ENCODE measurements around the gene KCNS3. TPM values are rescaled to one million over a fixed set of nuclear protein-coding genes. Genes with fewer than 3 reads are reported as not detected.

KCNS3 gene
- total and polyA plus RNA-seq, 5 donors = 1.3 to 4.3 (median 3.1) TPM

DNA sequence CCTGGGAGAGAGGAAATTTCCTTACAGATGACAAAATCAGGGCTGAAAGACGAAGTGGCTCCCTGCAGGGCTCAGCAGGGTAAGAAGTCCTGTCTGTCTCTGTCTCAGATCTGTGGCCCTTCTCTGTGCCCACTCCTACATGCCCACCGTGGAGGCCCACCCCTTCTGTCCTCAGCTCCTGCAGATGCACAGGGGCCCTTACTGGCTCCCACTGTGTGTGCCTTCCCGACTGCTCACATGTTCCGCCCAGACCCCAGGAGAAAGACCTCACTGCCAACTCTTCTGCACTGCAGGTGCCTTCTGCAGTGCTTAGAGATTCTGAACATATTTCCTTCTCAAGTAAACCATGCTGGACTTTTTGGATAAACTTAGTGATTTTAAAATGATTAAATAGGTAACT is 1.9 kb upstream of the KCNS3 start:
- Histone ChIP-seq H3K4me3 (ENCODE audit: low read length) (no peak overlapping the region), H3K27me3 (ENCODE audit: control insufficient read depth, insufficient read depth) (no peaks in the 10 kb centered on the region), H3K9me3 (ENCODE audit: control insufficient read depth, low read length) (no peaks in the 10 kb centered on the region), H3K4me1 (ENCODE audit: control insufficient read depth, insufficient read depth, low read length) (no peaks in the 10 kb centered on the region), H3K27ac (ENCODE audit: low read length) (no peak overlapping the region)
- intact Hi-C loops (cut with DNase I) = loop anchor here in 1 of 4 donors (10.0 kb wide), 1 partner anchor 278 kb away; no protein-coding TSS in a partner anchor
- ATAC-seq = no peak
- WGBS = 77% methylated on average over 4 of the region's 4 CpGs
- DNase-seq = no peak

DNA sequence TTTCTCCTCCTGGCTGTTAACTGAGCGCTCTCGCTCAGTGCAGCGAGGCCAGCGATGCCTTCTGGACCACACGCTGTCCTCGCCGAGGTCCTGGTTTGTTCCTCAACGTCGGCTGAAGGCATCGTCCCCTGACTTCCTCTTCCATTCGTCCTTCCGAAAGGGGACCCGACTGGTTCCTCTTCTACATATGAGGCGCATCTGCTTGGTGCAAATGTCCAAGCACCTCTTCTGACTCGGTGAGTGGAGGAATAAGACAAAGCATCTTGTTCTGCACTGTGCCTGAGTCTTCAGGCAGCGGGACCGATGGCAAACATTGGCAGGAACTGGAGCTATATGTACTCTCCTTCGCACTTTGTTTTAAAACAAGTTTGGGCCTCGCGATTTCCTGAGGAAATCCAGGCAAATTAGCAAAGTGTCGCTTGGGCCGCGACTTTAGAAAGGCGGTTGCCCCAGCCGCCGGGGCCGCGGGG is 621 bp upstream of the KCNS3 start:
- WGBS = 1% methylated on average over 28 of the region's 28 CpGs

DNA sequence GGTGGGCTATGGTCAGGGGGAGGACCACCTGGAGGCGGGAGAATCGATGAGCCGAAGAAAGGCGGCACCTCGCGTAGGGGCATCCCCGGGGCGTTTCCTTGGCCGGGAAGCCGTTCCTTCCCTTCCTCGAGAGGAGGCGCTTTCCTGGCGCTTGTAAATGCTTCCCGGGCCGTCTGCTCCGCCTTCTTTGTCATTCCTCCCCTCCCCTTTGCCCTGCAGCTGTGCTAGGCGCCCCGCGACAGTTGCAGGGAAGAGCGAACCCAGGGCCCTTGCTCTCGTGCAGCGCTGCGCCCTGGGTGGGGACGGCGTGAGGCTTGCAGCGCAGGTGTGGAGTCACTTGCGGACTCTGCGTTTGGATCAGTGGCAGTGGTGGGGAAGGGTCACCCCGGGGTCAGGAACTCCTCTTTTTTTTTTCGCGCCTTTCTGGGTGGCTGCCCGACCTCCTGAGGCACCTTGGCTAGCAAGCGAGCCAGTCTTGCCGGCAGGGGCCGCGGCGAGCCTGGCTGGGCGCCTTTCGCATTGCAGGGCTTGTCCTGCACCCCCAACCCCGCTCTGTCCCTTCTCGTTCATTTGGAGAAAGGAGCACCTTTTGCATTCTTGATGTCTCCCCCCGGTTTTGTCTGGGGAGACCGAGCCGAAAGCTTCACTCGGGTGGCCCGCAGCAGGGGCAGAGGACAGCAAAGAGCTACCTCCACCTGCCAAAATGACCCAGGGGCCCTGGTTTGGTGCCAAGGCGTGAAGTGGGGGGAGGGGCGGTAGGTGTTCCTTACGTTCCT is 858 bp downstream of the KCNS3 start:
- intact Hi-C loops (cut with DNase I) = loop anchor here in 1 of 4 donors (10.0 kb wide), 1 partner anchor 275 kb away; no protein-coding TSS in a partner anchor
- WGBS = 4% methylated on average over 49 of the region's 49 CpGs
- no peaks in the 10 kb centered on the region for H3K27me3 ChIP-seq (ENCODE audit: control insufficient read depth, insufficient read depth)
- peak overlapping the region; percentile 57 for H3K4me3 ChIP-seq (ENCODE audit: low read length)
- DNase-seq (peak; percentile 69 to 87 (median 86)), ATAC-seq (peak; percentile 84 to 86)
- H3K27ac ChIP-seq (ENCODE audit: low read length) = no peak overlapping the region
- H3K4me1 ChIP-seq (ENCODE audit: control insufficient read depth, insufficient read depth, low read length) = no peaks in the 10 kb centered on the region
- no peaks in the 10 kb centered on the region for H3K9me3 ChIP-seq (ENCODE audit: control insufficient read depth, low read length)

More for the DNA sequence above, 621 bp upstream of the KCNS3 start:
- H3K27me3 ChIP-seq (ENCODE audit: control insufficient read depth, insufficient read depth) = no peaks in the 10 kb centered on the region
- H3K9me3 ChIP-seq (ENCODE audit: control insufficient read depth, low read length) = no peaks in the 10 kb centered on the region
- intact Hi-C loops (cut with DNase I) = loop anchor here in 1 of 4 donors (10.0 kb wide), 1 partner anchor 277 kb away; no protein-coding TSS in a partner anchor
- H3K4me3 ChIP-seq (ENCODE audit: low read length) = peak overlapping the region; percentile 57
- no peaks in the 10 kb centered on the region for H3K4me1 ChIP-seq (ENCODE audit: control insufficient read depth, insufficient read depth, low read length)
- DNase-seq (peak in 2 of 3 donors; percentile 17 to 37), ATAC-seq (no peak)
- H3K27ac ChIP-seq (ENCODE audit: low read length) = no peak overlapping the region

DNA sequence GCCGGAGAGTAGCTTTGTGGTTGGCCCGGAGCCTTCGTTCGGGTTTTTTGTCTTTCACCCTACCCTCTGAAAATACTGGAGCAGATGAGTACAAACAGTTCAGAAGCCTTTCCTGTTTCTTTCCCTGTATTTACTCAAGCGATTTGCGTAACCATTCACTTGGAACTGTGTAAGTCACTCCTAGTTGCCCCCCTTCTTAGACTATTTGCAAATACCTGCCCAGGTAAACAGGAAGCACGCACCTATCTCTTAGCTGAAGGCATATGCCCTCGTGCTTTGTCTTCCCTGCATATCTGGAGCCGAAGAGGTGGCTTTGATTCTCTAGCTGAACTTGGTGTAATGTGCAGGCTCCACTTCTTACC is 1.4 kb downstream of the KCNS3 start:
- 47% methylated on average over 9 of the region's 9 CpGs for WGBS
- Histone ChIP-seq H3K27me3 (ENCODE audit: control insufficient read depth, insufficient read depth) (no peaks in the 10 kb centered on the region), H3K4me1 (ENCODE audit: control insufficient read depth, insufficient read depth, low read length) (no peaks in the 10 kb centered on the region), H3K4me3 (ENCODE audit: low read length) (peak overlapping the region; percentile 57), H3K27ac (ENCODE audit: low read length) (no peak overlapping the region), H3K9me3 (ENCODE audit: control insufficient read depth, low read length) (no peaks in the 10 kb centered on the region)
- ATAC-seq = no peak
- no peak for DNase-seq
- intact Hi-C loops (cut with DNase I) = loop anchor here in 1 of 4 donors (10.0 kb wide), 1 partner anchor 275 kb away; no protein-coding TSS in a partner anchor

DNA sequence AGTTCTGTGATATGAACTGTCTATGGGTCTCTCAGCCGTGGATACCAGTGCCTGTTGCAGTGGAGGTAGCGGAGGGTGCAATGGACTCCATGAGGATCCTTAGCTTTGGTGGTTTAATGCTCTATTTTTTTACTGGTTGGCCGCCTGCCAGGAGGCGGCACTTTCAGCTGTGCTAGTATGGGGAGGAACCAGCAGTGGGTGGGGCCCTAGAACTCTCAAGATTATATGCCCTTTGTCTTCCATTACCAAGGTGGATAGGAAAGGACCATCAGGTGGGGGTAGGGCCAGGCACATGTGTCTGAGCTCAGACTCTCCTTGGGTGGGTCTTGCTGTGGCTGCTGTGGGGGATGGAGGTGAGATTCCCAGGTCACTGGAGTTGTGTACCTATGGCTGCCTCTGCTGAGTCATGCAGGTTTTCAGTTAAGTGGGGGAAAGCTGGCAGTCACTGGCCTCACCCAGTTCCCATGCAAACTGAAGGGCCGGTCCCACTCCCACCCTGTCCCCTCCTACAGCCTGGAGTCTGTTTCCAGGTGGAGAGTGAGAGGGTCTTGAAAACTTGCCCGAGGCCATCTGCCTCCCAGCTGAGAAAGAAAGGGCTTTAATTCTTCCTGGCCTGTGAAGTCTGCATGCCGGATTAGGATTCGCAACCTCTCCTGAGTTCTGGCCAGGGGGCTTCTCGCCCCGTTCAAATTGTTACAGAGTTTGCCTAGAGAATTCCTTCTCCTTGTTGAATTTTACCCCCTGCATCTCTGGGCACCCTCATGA is 14.5 kb downstream of the KCNS3 start:
- Histone ChIP-seq H3K4me3 (ENCODE audit: low read length) (no peak overlapping the region), H3K4me1 (ENCODE audit: control insufficient read depth, insufficient read depth, low read length) (no peaks in the 10 kb centered on the region), H3K27me3 (ENCODE audit: control insufficient read depth, insufficient read depth) (no peaks in the 10 kb centered on the region), H3K27ac (ENCODE audit: low read length) (no peak overlapping the region), H3K9me3 (ENCODE audit: control insufficient read depth, low read length) (no peaks in the 10 kb centered on the region)
- DNase-seq (peak in 1 of 3 donors; percentile 49), ATAC-seq (no peak)
- 75% methylated on average over 10 of the region's 10 CpGs for WGBS
- intact Hi-C loops (cut with DNase I) = no loop called here

DNA sequence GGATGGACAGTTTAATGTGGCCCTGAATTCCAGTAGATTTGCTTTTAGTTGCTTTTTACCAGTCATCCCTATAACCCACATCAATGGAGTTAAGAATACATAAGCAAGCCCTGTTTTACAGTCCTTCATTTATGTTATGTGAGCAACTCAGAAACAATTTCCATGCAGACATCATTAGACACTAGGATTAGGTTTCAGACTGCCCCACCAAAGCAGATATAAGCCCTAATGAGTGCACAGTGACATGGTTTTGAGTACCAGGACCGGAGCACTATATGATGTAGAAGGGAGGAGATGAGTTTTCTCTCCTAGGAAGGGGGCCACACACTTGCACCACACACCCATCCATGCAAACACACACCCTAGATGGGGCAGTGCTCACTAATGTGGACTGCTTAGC is 15.5 kb downstream of the KCNS3 start:
- DNase-seq (no peak), ATAC-seq (no peak)
- H3K4me1 ChIP-seq (ENCODE audit: control insufficient read depth, insufficient read depth, low read length) = no peaks in the 10 kb centered on the region
- WGBS = 3% methylated on average over 1 of the region's 1 CpG
- H3K27me3 ChIP-seq (ENCODE audit: control insufficient read depth, insufficient read depth) = no peaks in the 10 kb centered on the region
- no peaks in the 10 kb centered on the region for H3K9me3 ChIP-seq (ENCODE audit: control insufficient read depth, low read length)
- intact Hi-C loops (cut with DNase I) = no loop called here
- H3K4me3 ChIP-seq (ENCODE audit: low read length) = no peak overlapping the region
- H3K27ac ChIP-seq (ENCODE audit: low read length) = no peak overlapping the region

DNA sequence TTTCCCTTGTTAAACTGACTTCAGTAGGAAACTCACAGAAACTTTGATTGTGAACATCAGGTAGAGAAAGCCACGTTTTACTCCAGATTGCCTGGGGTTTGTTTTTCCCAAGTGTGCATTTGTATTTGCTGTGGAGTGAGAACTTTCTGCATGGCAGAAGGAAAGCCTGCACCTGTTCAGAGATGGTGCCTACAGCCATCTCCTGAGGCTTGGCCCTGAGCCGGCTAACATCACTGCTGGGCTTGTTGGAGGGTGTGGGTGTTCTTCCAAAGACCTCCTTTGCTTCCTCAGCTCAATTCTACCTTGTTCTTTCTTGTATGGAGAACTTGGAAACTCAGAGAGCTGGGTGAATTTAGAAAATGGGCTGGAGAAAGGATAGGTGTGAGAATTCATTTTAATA is 16.1 kb downstream of the KCNS3 start:
- Histone ChIP-seq H3K9me3 (ENCODE audit: control insufficient read depth, low read length) (no peaks in the 10 kb centered on the region), H3K27me3 (ENCODE audit: control insufficient read depth, insufficient read depth) (no peaks in the 10 kb centered on the region), H3K27ac (ENCODE audit: low read length) (no peak overlapping the region), H3K4me3 (ENCODE audit: low read length) (no peak overlapping the region), H3K4me1 (ENCODE audit: control insufficient read depth, insufficient read depth, low read length) (no peaks in the 10 kb centered on the region)
- DNase-seq (no peak), ATAC-seq (no peak)
- intact Hi-C loops (cut with DNase I) = no loop called here
- 61% methylated on average over 2 of the region's 2 CpGs for WGBS

DNA sequence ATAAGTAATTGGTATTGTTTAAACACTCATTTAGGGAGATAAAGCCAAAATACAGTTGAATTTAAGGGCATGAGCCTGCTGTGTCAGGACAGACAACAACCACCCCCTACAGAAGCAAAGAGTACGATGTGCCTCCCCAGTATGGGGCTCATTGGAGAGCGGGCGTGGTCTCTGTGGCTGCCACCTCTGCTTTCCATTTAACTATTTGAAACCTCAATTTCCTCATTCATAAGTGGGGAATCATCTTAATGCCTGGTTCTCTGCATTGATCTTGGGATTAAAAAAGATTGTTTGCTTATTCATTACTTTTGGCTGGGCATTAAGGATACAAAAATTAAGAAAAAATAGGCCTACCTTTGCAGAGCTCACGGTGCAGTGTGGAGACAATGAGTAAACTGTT is 21.4 kb downstream of the KCNS3 start:
- no peak overlapping the region for H3K4me3 ChIP-seq (ENCODE audit: low read length)
- 81% methylated on average over 4 of the region's 4 CpGs for WGBS
- no peak for ATAC-seq
- no peaks in the 10 kb centered on the region for H3K9me3 ChIP-seq (ENCODE audit: control insufficient read depth, low read length)
- DNase-seq = no peak
- intact Hi-C loops (cut with DNase I) = no loop called here
- no peaks in the 10 kb centered on the region for H3K27me3 ChIP-seq (ENCODE audit: control insufficient read depth, insufficient read depth)
- no peaks in the 10 kb centered on the region for H3K4me1 ChIP-seq (ENCODE audit: control insufficient read depth, insufficient read depth, low read length)
- H3K27ac ChIP-seq (ENCODE audit: low read length) = no peak overlapping the region

DNA sequence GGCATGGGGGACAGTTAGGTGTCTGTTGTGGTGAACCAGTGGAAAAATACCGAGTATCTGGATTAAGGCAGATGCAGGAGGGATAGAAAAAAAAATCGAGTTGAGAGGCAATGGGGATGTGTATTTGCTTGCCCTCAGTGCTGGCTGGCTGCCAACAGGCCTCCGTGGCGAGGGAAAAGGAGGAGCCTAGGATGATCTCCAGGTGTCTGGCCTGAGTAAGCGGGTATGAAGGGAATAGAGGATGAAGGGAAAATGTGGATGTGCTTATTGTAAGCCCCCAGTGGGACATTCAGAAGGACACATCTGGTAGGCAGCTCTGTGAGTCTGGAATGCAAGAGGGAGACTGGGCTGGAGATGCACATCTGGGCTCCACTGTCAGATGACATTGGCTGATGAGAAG is 22.8 kb downstream of the KCNS3 start:
- ATAC-seq = no peak

DNA sequence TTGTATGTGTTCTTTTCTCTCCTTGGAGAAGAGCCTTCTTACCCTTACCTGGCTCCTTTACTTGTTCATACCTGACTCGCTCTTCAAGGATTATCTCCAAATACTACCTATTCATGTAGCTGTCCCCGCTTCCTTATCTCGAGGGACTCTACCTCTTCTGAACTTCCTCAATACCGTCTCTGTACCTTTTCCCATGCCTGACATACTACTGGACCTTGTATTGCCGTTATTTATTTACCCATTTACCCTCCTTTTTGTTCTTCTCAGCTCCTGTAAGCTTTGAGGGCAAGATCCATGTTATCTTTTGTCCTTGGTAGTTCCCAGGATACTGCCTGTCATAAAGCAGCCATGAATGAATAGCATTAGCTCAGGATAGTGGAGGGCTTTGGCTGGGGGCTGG is 32.5 kb downstream of the KCNS3 start:
- WGBS = 92% methylated on average over 5 of the region's 5 CpGs
- no peak for DNase-seq

More for the DNA sequence above, 22.8 kb downstream of the KCNS3 start:
- 46% methylated on average over 5 of the region's 5 CpGs for WGBS
- H3K27ac ChIP-seq (ENCODE audit: low read length) = no peak overlapping the region
- no peaks in the 10 kb centered on the region for H3K9me3 ChIP-seq (ENCODE audit: control insufficient read depth, low read length)
- H3K4me1 ChIP-seq (ENCODE audit: control insufficient read depth, insufficient read depth, low read length) = no peaks in the 10 kb centered on the region
- intact Hi-C loops (cut with DNase I) = no loop called here
- DNase-seq = peak in 1 of 3 donors; percentile 50
- H3K4me3 ChIP-seq (ENCODE audit: low read length) = no peak overlapping the region
- no peaks in the 10 kb centered on the region for H3K27me3 ChIP-seq (ENCODE audit: control insufficient read depth, insufficient read depth)

More for the DNA sequence above, 32.5 kb downstream of the KCNS3 start:
- H3K27me3 ChIP-seq (ENCODE audit: control insufficient read depth, insufficient read depth) = no peaks in the 10 kb centered on the region
- no peak for ATAC-seq
- intact Hi-C loops (cut with DNase I) = no loop called here
- H3K4me3 ChIP-seq (ENCODE audit: low read length) = no peak overlapping the region
- H3K4me1 ChIP-seq (ENCODE audit: control insufficient read depth, insufficient read depth, low read length) = no peaks in the 10 kb centered on the region
- H3K9me3 ChIP-seq (ENCODE audit: control insufficient read depth, low read length) = no peaks in the 10 kb centered on the region
- H3K27ac ChIP-seq (ENCODE audit: low read length) = no peak overlapping the region
